Measurements from ENCODE around the gene SLC39A12. TPM values are rescaled to one million over a fixed set of nuclear protein-coding genes. Genes with fewer than 3 reads are reported as not detected.

Gene SLC39A12
- polyA plus RNA-seq, 1 experiment: not detected

- peak; percentile 16 for DNase-seq (ENCODE audit: low read depth, low spot score)
- TF ChIP-seq CTCF (IDR thresholded peaks at IDR 0.05; ENCODE audit: low read depth, low read length): peak; percentile 65
- Histone ChIP-seq H3K27ac (ENCODE audit: low read depth, low read length) (no peak overlapping the region), H3K4me3 (ENCODE audit: low read depth, low read length) (no peak overlapping the region), H3K9me3 (ENCODE audit: control insufficient read depth, insufficient read depth, low read length) (no peaks in the 10 kb centered on the region), H3K27me3 (ENCODE audit: control insufficient read depth, insufficient read depth, low read length) (no peaks in the 10 kb centered on the region)
- ChIA-PET POLR2A (no interaction called here), CTCF (interaction anchor here (0.5 to 3.6 kb wide), 13 partner anchors 11 to 306 kb away, joined by 3 to 19 read pairs (median 4); no protein-coding TSS in a partner anchor)
These were observed 41.5 kb upstream of the SLC39A12 start for GRCh38 chr10:17910125-17910789.

- CTCF ChIA-PET: interaction anchor here (0.7 to 1.5 kb wide), 2 partner anchors 233 to 326 kb away, joined by 3 to 5 read pairs; no protein-coding TSS in a partner anchor
- Histone ChIP-seq H3K9me3 (ENCODE audit: control insufficient read depth, insufficient read depth, low read length) (no peaks in the 10 kb centered on the region), H3K4me3 (ENCODE audit: low read depth, low read length) (no peak overlapping the region), H3K27me3 (ENCODE audit: control insufficient read depth, insufficient read depth, low read length) (no peaks in the 10 kb centered on the region), H3K27ac (ENCODE audit: low read depth, low read length) (no peak overlapping the region)
- TF ChIP-seq CTCF (IDR thresholded peaks at IDR 0.05; ENCODE audit: low read depth, low read length): no peak
- DNase-seq (ENCODE audit: low read depth, low spot score): no peak
- POLR2A ChIA-PET: no interaction called here
These were observed 39.0 kb upstream of the SLC39A12 start for GRCh38 chr10:17912754-17913153.

GRCh38 chr10:17913604-17914003 lies 38.1 kb upstream of the SLC39A12 start:
- ChIA-PET POLR2A (no interaction called here), CTCF (no interaction called here)
- Histone ChIP-seq H3K27ac (ENCODE audit: low read depth, low read length) (no peak overlapping the region), H3K4me3 (ENCODE audit: low read depth, low read length) (no peak overlapping the region), H3K9me3 (ENCODE audit: control insufficient read depth, insufficient read depth, low read length) (no peaks in the 10 kb centered on the region), H3K27me3 (ENCODE audit: control insufficient read depth, insufficient read depth, low read length) (no peaks in the 10 kb centered on the region)
- DNase-seq (ENCODE audit: low read depth, low spot score): no peak
- TF ChIP-seq CTCF (IDR thresholded peaks at IDR 0.05; ENCODE audit: low read depth, low read length): no peak

GRCh38 chr10:17914169-17915045 lies 37.3 kb upstream of the SLC39A12 start:
- no peaks in the 10 kb centered on the region for H3K27me3 ChIP-seq (ENCODE audit: control insufficient read depth, insufficient read depth, low read length)
- no peak for TF ChIP-seq CTCF (IDR thresholded peaks at IDR 0.05; ENCODE audit: low read depth, low read length)
- no peaks in the 10 kb centered on the region for H3K9me3 ChIP-seq (ENCODE audit: control insufficient read depth, insufficient read depth, low read length)
- ChIA-PET CTCF (interaction anchor here (1.1 kb wide), 1 partner anchor 302 kb away, joined by 3 read pairs; no protein-coding TSS in a partner anchor), POLR2A (no interaction called here)
- no peak overlapping the region for H3K27ac ChIP-seq (ENCODE audit: low read depth, low read length)
- no peak overlapping the region for H3K4me3 ChIP-seq (ENCODE audit: low read depth, low read length)
- no peak for DNase-seq (ENCODE audit: low read depth, low spot score)

- Histone ChIP-seq H3K4me3 (ENCODE audit: low read depth, low read length) (no peak overlapping the region), H3K27ac (ENCODE audit: low read depth, low read length) (no peak overlapping the region), H3K27me3 (ENCODE audit: control insufficient read depth, insufficient read depth, low read length) (no peaks in the 10 kb centered on the region), H3K9me3 (ENCODE audit: control insufficient read depth, insufficient read depth, low read length) (no peaks in the 10 kb centered on the region)
- no peak for TF ChIP-seq CTCF (IDR thresholded peaks at IDR 0.05; ENCODE audit: low read depth, low read length)
- ChIA-PET POLR2A (no interaction called here), CTCF (interaction anchor here (1.1 kb wide), 1 partner anchor 301 kb away, joined by 3 read pairs; no protein-coding TSS in a partner anchor)
- DNase-seq (ENCODE audit: low read depth, low spot score): no peak
These were observed 36.5 kb upstream of the SLC39A12 start for GRCh38 chr10:17915181-17915580.

Data from AG04450 (cell line).